ENCODE measurements around the gene PARD3. TPM values are rescaled to one million over a fixed set of nuclear protein-coding genes. Genes with fewer than 3 reads are reported as not detected.

PARD3 gene
- polyA plus RNA-seq, 2 of the 4 experiments (the other 2 are of a cell fraction), result 110 to 200 TPM

DNA sequence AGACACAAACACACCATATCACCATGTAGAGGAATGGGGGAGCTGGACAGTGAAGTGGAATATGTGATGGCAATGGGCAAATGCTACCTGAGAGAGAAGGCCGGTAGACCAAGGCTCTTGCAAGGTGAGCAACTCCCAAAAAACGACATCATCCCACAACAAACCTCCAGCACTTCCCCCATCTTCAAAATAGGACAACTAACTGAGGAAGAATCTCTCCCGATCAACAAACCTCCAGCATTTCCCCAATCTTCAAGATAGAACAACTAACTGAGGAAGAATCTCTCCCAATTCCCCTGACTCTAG lies 387.2 kb downstream of the PARD3 start:
- DNase-seq (ENCODE audit: low read depth in 1 of 2, low spot score in 1 of 2) (peak in 1 of 2 experiments; percentile 64), ATAC-seq (peak; percentile 71 to 84), FAIRE-seq (no peak)
- peak overlapping the region; percentile 80 for H3K4me2 ChIP-seq
- 6% methylated on average over 3 of the region's 3 CpGs for whole genome bisulfite sequencing (ENCODE audit: missing lambda C conversion rate)
- no peaks in the 10 kb centered on the region for H3K9me3 ChIP-seq
- ChIA-PET POLR2A (interaction anchor here (0.6 to 1.3 kb wide), 2 partner anchors 77 to 1105 kb away, joined by 4 to 5 read pairs; no protein-coding TSS in a partner anchor), CTCF (interaction anchor here (1.3 to 2.1 kb wide), 2 partner anchors 9 to 211 kb away, joined by 6 read pairs; no protein-coding TSS in a partner anchor)
- TF ChIP-seq SMC3 (IDR thresholded peaks at IDR 0.05) (no peak), CHD2 (IDR thresholded peaks at IDR 0.05; ENCODE audit: low read length, partially characterized antibody) (no peak), RARB (CRISPR knock-in tag; IDR thresholded peaks at IDR 0.05) (no peak), ZNF302 (CRISPR knock-in tag; IDR thresholded peaks at IDR 0.05) (no peak), KDM5A (IDR thresholded peaks at IDR 0.05) (no peak), HOXB13 (CRISPR knock-in tag; IDR thresholded peaks at IDR 0.05; ENCODE audit: low read depth) (peak; percentile 65; the same call in 1 of the 2 replicates), JUNB (IDR thresholded peaks at IDR 0.05) (no peak), ESRRA (IDR thresholded peaks at IDR 0.05; ENCODE audit: borderline replicate concordance, low read length) (no peak), HEYL (CRISPR knock-in tag; IDR thresholded peaks at IDR 0.05) (no peak), RAD21 (conservative IDR thresholded peaks at IDR 0.05 in 1 of 2, IDR thresholded peaks at IDR 0.05 in 1 of 2) (no peak), RCOR1 (IDR thresholded peaks at IDR 0.05; ENCODE audit: low read depth, low read length) (no peak), CBX2 (IDR thresholded peaks at IDR 0.05; ENCODE audit: borderline replicate concordance, low read depth) (no peak), EHF (CRISPR knock-in tag; IDR thresholded peaks at IDR 0.05) (0 out of 2 replicates have a peak, but pooled peaks have one; percentile 11), EHMT2 (IDR thresholded peaks at IDR 0.05; ENCODE audit: low read depth) (no peak), PHF8 (IDR thresholded peaks at IDR 0.05; ENCODE audit: borderline replicate concordance, low read depth) (no peak), HDAC2 (IDR thresholded peaks at IDR 0.05) (0 out of 2 replicates have a peak, but pooled peaks have one; percentile 51), BHLHE40 (IDR thresholded peaks at IDR 0.05; ENCODE audit: low read depth, low read length) (no peak), TP53 (CRISPR knock-in tag; IDR thresholded peaks at IDR 0.05) (no peak), FOSL2 (IDR thresholded peaks at IDR 0.05) (no peak), FOSL2 (CRISPR knock-in tag; IDR thresholded peaks at IDR 0.05) (no peak), HOXB5 (CRISPR knock-in tag; IDR thresholded peaks at IDR 0.05) (0 out of 2 replicates have a peak, but pooled peaks have one; percentile 28), FOSB (CRISPR knock-in tag; IDR thresholded peaks at IDR 0.05) (peak; percentile 49; the same call in 1 of the 2 replicates), CHD4 (IDR thresholded peaks at IDR 0.05; ENCODE audit: borderline replicate concordance) (no peak), ZC3H11A (IDR thresholded peaks at IDR 0.05) (no peak)
- TF ChIP-seq, protein P1, sequence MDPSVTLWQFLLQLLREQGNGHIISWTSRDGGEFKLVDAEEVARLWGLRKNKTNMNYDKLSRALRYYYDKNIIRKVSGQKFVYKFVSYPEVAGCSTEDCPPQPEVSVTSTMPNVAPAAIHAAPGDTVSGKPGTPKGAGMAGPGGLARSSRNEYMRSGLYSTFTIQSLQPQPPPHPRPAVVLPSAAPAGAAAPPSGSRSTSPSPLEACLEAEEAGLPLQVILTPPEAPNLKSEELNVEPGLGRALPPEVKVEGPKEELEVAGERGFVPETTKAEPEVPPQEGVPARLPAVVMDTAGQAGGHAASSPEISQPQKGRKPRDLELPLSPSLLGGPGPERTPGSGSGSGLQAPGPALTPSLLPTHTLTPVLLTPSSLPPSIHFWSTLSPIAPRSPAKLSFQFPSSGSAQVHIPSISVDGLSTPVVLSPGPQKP (IDR thresholded peaks at IDR 0.05; ENCODE audit: low read depth, low read length), result no peak
- TF ChIP-seq, protein P2, sequence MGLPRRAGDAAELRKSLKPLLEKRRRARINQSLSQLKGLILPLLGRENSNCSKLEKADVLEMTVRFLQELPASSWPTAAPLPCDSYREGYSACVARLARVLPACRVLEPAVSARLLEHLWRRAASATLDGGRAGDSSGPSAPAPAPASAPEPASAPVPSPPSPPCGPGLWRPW (IDR thresholded peaks at IDR 0.05), result no peak
- TF ChIP-seq, protein P3, sequence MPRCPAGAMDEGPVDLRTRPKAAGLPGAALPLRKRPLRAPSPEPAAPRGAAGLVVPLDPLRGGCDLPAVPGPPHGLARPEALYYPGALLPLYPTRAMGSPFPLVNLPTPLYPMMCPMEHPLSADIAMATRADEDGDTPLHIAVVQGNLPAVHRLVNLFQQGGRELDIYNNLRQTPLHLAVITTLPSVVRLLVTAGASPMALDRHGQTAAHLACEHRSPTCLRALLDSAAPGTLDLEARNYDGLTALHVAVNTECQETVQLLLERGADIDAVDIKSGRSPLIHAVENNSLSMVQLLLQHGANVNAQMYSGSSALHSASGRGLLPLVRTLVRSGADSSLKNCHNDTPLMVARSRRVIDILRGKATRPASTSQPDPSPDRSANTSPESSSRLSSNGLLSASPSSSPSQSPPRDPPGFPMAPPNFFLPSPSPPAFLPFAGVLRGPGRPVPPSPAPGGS (IDR thresholded peaks at IDR 0.05), result no peak
- TF ChIP-seq, protein P4, sequence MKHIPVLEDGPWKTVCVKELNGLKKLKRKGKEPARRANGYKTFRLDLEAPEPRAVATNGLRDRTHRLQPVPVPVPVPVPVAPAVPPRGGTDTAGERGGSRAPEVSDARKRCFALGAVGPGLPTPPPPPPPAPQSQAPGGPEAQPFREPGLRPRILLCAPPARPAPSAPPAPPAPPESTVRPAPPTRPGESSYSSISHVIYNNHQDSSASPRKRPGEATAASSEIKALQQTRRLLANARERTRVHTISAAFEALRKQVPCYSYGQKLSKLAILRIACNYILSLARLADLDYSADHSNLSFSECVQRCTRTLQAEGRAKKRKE (CRISPR knock-in tag; IDR thresholded peaks at IDR 0.05; ENCODE audit: low read depth), result no peak
- TF ChIP-seq, protein P5, sequence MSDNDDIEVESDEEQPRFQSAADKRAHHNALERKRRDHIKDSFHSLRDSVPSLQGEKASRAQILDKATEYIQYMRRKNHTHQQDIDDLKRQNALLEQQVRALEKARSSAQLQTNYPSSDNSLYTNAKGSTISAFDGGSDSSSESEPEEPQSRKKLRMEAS (IDR thresholded peaks at IDR 0.05), result no peak
- TF ChIP-seq, protein P6, sequence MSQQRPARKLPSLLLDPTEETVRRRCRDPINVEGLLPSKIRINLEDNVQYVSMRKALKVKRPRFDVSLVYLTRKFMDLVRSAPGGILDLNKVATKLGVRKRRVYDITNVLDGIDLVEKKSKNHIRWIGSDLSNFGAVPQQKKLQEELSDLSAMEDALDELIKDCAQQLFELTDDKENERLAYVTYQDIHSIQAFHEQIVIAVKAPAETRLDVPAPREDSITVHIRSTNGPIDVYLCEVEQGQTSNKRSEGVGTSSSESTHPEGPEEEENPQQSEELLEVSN (IDR thresholded peaks at IDR 0.05; ENCODE audit: borderline replicate concordance, low read depth), result no peak
- TF ChIP-seq, protein P7, sequence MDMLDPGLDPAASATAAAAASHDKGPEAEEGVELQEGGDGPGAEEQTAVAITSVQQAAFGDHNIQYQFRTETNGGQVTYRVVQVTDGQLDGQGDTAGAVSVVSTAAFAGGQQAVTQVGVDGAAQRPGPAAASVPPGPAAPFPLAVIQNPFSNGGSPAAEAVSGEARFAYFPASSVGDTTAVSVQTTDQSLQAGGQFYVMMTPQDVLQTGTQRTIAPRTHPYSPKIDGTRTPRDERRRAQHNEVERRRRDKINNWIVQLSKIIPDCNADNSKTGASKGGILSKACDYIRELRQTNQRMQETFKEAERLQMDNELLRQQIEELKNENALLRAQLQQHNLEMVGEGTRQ (IDR thresholded peaks at IDR 0.05), result no peak
- H3K4me3 ChIP-seq, result peak overlapping the region; percentile 14; the same call in 1 of the 3 replicates
- peak overlapping the region; percentile 98 to 100 for H3K27ac ChIP-seq
- peaks cover 86% of the 10 kb centered on the region for H3K4me1 ChIP-seq

Data from A549 (cell line).